HG03159 (cell line): ENCODE measurements around the gene GPC6.

ENCODE experiments used
- ATAC-seq: cut with Tn5 transposase; IDR thresholded peaks from one replicate; pipeline ENCODE4 v1.9.1; 2021; ENCODE audit warnings: mild to moderate bottlenecking, moderate library complexity; ENCODE audit not compliant: unreplicated experiment

GPC6 gene

DNA sequence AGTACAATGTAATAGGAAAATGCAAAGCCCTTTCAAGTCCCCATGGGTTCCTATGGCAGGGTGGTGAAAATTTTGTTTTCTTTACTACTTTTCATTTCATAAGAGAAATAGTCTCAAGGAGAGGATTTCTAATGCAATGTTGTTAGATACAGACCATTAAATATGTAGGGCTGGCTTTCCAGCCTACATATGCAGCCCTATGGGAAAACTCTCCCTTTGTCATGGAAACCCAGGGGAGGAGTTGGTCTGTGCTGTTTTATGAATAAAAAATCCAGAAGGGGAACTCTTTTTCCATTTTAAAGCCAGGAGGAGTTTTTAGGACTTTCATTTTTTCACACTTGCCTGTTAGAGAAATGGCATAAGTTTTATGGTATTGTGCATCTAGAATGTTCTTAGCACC, 1133.3 kb downstream of the GPC6 start:
- ATAC-seq = no peak

DNA sequence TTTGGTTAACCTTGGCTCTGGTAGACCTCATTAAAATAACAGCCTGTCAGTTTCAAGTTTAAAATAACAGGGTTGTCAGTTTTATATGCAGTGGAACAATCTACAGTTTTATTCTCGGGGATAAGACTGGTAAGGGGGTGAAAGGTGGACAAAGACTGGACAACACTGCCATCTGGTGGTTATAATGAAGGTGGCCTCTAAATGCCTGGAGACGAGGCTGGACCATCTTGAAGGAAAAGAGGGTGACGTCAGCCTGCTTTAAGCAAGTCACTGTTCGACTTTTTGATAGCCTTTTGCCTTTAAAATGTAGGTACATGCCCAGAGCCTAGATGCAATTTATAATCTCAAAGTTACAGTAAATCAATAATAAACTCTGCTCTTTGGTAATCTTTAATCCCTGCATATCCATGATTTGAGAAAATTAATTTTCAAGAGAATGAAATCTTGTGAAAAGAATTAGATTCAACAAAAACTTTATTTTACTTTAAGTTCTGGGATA, 1135.9 kb downstream of the GPC6 start:
- ATAC-seq = peak; percentile 99

DNA sequence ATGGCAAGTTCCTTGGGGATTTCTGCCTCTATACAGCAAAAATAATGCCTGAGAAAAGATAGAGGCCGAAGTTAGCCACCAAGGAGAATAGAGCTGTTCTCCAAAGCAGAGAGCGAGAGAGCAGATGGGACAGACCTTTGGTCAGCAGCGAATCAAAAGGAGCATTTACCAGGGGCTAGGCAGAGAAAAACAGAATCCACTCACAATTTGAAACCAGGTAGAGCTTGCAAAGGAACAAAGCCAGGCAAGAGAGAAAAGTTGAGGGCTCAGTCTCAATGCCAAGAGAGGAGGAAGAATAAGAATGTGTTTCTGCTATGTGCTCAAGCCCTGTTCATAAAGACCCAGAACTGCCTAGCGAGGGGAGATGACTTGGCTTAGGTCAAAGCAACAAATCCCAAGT, 1140.1 kb downstream of the GPC6 start:
- ATAC-seq = no peak

DNA sequence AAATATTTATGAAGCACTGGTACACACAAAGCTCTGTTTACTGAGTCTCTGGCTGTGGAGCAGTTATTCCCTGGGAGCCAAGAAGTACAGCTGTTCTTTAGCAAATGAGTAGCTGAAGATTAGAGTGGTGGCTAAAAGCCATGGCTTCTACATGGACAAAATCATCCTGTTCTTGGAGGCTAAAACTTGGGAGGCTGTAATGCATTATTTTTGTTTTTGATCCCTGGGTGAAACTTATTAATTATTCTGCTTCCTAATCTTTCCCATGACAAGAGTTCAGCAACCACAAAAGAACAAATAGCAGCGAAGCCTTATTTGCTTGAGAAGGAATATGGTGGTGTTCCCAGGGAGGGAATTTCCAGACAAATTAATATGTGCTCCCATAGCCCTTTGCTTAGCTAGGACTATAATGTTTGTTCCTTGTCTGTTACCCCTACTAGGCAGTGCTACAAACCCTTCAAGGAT, 1143.4 kb downstream of the GPC6 start:
- no peak for ATAC-seq

DNA sequence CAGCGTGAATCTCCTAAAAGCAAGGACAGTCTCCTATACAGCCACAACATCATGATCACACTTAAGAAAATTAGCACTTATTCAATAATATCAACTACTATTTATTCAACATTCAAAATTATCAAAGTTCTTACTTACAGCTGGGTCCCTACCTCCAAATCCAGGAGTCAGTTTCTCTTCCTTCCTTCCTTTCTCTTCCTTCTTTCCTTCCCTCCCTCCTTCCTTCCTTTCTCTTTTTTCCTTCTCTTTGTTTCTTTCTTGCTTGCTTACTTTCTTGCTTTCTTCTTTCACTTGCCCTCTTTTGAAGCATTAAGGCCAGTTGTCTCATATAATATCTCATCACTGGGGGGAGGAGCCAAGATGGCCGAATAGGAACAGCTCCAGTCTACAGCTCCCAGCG, 1145.2 kb downstream of the GPC6 start:
- no peak for ATAC-seq

DNA sequence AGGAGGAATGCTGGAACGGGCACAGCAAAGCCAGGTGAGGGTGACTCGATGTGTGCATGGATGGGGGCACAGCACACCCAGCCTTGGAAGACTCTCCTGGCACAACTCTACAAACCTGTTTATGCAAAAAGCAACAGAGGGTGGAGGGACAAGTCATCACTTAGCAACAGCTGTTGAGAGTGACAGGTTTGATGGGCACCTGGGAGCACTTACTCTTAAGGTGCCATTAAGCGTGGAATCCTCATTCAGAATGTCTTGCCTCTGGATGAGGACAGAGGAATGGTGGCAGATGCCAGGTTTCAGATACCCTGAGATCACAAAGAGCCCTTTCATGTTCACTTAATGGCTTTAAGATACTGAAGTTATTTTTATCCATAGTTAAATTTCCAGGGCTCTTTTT, 1155.9 kb downstream of the GPC6 start:
- no peak for ATAC-seq

DNA sequence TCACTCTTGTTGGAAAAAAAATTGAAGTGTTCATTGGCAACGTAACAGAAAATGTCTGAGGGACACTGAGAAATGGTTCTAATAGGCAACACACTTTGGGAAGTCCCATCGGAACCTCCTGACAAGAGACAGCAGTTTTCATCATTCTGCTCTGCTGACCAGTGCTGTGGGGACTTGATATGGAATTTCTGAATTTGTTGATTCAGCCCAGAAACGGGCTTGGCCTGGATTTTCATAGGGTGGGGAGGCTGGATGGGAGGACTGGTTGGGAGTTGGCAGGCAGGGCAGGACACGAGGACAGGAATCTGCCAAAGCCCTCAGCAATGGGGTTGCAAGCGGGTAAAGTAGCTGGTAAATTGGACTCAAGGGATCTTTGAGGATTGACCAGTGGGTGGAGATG, 1156.4 kb downstream of the GPC6 start:
- no peak for ATAC-seq

DNA sequence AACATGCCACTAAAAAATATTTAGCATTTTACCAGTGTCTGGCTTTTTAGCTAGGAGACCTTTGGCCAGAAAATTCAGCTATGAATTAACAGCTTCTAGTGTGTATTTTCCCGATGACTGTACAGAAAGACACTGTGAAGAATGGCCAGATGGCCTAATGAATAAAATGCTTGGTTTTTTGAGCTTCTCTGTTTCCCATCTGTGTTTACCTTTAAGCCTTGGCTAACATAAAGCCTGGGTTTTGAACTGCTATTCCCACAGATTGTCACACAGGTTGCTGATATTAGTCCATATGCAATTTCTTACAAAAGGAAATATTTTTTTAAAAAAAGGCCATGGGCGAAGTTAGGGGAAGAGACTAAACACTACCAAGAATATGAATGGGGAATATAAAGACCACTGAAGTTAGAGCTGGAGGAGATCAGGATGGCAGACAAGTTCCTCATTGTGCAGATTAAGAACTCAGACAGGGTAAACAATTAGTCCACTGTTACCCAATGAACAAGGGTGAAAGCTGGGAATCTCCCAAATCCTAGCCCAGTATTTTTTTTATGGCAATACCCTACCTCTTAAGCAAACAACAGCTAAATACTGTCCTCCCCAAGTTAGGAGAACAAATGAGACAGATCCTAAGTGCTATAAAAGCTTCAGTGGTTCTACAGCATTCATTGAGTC, 1157.8 kb downstream of the GPC6 start:
- no peak for ATAC-seq

DNA sequence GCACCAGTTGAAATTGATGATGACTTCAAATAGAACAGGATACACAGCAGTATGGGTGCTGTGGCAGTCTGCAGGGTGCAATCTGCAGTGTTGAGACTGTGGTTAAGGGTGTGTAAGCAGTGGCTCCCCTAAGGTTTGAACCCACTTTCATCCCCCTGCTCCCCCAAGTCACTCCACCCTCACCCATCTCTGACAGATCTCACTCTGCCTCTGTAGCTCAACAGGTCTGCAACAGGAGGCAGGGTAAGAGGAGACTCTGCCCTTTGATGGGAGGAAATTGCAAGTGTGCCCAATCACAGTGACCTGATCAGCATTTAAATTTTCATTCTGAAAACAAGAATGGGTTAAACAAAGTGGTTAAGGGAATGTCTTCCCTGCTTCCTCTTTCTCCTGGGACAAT, 1160.4 kb downstream of the GPC6 start:
- ATAC-seq = no peak

DNA sequence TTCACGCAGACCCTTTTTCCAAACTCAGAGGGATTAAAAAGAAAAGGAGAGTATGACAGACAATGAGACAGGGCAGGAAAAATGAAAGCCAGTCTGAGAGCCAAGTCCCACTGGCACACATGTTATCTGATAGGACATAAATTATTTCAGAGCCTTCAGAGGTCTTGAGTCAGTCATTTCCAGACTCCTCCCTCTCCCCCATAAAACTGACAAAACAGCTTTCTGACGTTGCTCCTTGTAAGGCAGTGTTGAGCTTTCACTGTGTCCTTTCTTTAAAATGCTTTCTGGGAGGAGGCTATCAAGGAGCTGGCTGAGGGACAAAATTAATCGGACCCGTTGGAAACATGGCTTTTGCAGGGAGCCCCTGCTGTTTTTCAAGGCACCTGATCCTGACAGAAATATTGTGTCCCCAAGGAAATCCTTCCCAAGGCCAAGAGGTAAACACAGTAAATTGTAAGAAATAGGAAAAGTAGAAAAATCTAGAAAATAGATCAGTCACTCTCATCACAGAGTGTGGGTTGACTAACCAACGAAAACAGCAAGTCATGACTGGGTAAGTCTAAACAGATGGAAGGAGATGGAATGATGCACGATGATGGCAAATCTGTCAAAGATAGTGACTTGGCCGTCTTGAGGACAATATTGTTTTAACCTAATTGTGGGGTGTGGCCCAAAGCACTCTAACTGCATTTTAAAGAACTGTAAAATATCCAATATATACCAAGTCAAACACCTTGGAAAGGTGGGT, 1163.2 kb downstream of the GPC6 start:
- no peak for ATAC-seq

DNA sequence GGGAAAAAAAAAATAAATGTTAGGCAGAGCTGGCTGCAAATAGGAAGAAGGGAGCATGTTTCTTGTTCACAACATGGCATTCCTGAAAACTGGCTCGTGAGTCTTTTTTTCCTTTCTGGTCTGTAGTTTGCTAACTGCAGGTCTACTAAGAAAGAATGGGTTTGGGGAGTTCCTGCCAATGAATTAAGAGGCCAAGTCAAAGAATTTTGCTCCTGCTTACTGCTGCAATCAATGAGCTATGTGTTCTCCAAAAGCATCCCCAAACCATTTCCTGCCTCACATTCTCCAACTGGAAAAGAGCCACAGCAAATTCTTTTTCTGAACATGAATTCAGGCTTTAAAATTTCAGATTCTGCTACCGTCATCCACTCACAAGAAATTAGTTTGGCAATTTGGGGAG, 1164.3 kb downstream of the GPC6 start:
- no peak for ATAC-seq

DNA sequence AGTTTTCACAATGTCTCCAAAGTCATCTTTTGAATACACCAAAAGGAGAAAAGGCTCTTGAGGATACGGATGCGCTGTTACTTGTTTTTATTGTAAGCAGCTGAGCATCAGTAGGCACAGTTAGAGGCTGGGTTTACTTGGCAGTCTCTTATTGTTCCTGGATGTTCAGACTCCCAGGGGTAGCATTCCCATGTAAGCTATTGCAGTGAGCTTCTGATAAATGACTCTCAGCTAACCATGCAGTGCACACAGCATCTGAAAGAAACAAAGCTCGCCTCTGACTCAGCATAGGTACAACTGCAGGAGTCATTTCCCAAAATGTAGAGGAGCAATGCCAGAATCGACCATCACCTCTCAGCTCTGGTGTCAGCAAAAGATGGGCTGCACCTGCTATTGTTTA, 1168.1 kb downstream of the GPC6 start:
- ATAC-seq = no peak

DNA sequence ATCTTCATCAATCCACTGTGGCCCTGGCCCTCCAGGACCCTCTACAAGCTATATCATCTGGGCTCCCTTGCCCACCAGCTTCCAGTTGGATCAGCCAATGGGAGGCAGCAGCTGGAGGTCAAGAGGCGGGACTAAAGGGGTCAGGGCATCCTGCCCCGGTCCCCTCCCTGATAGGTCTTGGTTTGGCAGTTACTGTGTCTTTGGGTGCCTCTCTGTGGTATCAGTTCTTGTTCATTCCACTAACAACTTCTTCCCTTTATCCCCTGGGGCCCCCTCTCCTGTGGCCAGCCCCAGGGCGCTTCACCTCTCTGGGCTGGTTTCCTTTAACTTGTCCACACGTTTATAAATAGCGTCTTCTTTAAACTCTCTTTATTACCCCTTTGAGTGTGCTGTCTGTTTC, 1169.3 kb downstream of the GPC6 start:
- ATAC-seq = no peak

DNA sequence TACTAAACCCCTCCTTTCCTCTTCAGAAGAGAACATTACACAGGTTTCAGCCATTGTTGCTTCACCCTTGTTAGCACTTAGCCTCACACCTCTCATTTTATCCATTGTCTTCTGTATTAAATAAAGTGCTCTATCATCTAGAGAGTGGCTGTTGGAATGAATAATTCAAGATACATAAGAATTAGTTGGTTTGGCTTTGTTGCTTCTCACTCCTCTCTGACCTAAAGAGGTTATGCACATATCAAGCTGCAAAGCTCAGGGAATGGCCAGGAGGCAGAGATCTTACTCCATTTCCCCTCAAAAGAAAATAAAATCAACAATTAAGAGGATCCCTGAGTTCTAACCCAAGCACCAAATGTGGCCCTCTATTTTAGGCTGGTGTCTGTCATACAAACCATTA, 1173.2 kb downstream of the GPC6 start:
- ATAC-seq = no peak

DNA sequence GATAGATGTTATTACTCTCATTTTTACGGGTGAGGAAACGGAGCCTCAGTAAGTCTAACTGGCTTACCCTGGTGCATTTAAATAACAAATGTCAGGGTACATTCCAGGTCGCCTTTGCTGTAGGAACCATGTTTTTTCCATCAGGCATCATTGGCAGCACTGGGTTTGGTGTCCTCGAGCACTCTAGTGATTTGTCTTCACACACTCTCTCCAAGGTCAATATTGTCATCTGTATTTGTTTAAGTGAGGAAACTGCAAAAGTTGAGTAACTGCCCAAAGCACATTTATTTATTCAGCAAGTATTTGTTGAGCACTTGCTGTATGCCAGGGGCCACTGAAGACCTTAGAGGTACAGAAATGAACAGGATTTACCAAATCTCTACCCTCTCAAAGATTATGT, 1174.3 kb downstream of the GPC6 start:
- ATAC-seq = no peak

DNA sequence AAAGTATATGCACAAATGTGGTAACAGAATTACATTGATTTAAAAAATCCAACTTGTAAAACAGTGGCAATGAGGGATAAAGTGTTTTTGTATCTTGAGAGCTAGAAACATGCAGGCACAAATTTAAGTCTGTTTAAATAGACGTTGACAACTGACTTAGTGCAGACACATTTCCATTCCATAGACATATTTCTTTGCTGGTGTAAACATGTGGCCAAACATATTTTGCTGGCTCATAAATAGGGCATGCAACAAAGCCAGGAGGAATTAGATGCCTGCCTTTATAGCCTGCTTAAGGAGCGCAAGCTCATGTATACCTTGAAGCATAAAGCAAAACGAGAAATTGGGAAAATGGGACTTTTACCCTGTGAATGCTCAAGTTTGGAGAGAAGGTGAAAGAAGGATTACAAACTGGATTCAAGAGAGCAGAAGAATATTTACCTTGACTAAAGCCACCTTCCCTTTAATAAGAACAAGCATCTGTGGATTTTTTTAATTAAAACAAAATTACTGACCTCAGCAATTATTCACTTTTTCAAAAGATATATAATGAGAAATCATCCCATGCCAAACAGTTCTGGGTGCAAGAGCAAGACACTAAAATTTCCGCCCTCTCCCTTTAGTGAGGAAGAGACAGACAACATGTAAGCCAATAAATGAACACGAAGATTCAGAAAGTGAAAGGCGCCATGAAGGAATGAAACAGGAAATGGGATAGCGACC, 1181.9 kb downstream of the GPC6 start:
- ATAC-seq = no peak

DNA sequence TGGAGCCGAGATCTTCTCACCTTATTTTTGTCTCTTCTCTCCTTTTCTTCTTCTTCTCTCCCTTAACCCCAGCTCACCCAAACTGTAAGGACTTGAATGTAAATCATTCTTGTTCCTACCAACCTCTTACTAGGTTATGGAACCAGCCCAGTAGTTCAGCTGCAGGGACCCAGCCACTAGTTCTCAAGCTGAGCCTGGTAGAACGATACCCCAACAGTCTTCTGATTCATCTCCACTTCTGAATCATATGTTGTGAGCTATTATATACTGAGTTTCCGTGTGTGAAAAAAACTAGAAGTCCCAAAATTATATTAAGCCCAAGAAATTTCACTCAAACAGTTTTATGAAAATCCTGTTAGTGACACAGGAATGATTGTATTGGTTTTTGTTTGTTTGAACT, 1185.1 kb downstream of the GPC6 start:
- ATAC-seq = no peak

DNA sequence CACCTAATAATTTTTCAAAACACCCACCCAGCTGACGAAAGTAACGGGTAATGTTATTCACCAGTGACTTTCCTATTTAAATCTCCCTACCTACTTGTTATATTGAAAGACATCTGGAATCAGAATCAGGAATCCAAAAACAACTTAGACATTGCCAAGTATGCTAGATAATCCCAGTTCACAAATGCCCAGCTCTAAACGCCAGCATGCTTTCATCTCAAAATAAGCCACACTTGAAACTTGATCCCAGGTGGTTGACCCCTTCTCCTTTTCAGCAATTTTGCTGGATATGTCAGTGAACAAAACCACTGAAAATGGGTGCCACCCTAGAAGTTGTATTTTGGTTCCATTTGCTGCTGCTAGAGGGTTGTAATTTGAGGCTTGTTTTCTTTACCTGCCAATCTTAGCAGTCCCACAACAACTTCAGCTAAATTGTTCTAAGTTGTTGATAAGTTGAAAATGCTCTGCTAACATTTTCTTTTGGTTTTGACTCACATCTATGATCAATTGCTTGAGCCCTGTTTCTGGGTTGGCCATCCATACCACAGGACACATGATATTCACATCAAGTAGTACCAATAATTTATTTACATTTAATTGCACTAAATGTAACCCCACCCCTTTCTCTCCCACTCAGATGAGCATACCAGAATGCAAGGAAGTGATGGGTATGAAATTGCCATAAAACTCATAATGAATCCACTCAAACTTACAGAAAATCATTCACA, 1186.4 kb downstream of the GPC6 start:
- ATAC-seq = no peak

DNA sequence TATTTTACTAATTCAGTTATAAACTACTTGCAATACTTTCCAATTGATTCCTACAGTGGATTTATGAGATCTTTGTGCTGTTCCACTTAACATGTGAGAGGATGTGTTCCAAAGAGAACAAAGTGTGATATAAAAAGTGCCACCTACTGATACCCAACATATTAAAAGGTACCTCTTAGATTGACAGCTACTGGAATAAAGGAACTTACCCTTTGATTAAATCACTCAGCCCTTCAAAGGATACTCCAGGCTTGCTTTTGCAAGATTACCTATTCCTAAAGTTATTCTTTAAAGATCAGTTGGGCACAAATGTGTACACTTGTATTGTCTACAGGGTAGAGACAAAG, 1187.0 kb downstream of the GPC6 start:
- no peak for ATAC-seq

DNA sequence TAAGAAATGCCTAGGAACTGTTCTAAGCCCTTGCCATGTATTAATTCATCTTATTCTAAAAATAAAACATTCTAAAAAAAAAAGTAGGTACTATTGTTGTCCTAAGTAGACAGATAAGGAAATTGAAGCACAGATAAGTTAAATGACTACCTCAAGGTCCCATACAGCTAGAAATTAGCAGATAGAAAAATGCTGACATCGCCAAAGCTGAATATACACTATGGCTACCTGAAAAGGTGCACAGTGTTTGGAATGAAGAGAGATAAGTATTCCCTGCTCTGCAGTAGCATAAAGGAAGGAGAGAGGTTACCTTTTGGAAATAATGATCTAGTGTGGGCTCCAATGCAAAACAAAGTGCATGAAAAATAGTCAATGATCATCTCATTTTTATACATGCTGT, 1187.5 kb downstream of the GPC6 start:
- no peak for ATAC-seq

DNA sequence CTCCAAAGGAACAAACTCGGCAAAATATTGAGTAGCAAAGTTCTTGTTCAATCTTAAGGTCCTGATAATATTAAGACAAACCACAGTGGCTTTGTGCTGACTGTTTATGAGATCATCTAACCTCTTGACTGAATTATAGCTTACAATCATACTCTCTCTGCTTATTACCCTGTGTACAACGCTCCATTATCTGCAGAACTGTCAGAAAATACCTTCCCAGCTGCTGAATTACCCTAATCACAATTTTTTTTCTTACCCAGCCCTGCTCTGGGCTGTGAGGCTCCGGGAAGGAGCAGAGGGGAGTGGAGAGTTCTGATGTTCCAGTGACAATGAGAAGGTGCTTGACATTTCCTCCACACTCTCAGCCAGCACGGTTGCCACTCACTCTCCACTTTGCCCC, 1188.1 kb downstream of the GPC6 start:
- ATAC-seq = no peak
